PC-3 (cell line): ENCODE measurements around the gene AOPEP.

ENCODE experiments used
- CTCF ChIP-seq: fragments of 300-600 bp; sonication (generic); conservative IDR thresholded peaks from 2 replicates; pipeline ENCODE4 v1.5.1; 2017; ENCODE audit warnings: antibody characterized with exemption, low read depth, mild to moderate bottlenecking, low read length
- EZH2 ChIP-seq: fragments of 300-600 bp; sonication (generic); IDR thresholded peaks from one replicate; pipeline ENCODE4 v1.6.1; 2017; ENCODE audit warnings: antibody characterized with exemption, mild to moderate bottlenecking, low read length; ENCODE audit not compliant: unreplicated experiment

- TF ChIP-seq CTCF (no peak), EZH2 (no peak)
Measured at GRCh38 chr9:94811074-94811473, 84.6 kb downstream of the AOPEP start.
